HG03521 (cell line): ENCODE results near the gene FTL.

Source experiments
- ATAC-seq: cut with Tn5 transposase; IDR thresholded peaks from one replicate; pipeline ENCODE4 v1.9.1; 2021; ENCODE audit warnings: mild to moderate bottlenecking, moderate library complexity; ENCODE audit not compliant: unreplicated experiment

FTL gene

GRCh38 chr19:48990400-48990799, 25.3 kb downstream of the FTL start:
- ATAC-seq, result no peak

GRCh38 chr19:48991011-48991609, 26.0 kb downstream of the FTL start:
- no peak for ATAC-seq

DNA sequence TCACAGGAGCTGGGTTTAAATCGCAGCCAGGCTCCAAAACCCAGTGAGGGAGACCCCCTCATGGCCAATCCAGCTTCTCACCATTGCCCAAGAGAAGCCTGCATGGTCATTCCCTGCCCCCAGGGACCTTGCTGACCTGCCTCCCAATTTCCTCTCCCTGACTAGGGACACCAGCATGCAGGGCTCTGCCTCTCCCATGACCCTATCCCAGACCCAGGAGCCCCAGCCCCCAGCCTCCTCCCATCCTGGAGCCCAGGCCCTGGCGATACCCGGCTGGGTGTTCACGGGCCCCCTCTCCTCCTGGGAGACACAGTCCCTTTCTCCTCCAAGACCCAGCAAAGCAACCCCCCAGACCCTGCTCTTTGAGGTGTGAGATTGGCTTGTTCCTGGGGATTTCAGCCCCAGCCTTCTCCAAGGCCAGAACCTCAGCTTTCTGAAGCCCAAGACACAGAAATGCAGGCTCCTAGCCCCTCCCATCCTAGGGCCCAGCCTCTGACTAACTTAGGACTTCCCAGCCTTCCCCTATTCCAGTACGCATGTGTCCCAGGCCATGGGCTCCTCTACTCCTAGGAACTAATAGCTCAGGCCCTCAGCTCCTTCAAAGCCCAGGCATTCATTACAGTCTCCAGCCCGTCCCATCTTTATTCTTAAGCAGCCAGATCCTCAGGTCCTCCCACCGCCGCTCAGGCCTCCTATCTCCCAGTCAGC, 26.9 kb downstream of the FTL start:
- no peak for ATAC-seq

DNA sequence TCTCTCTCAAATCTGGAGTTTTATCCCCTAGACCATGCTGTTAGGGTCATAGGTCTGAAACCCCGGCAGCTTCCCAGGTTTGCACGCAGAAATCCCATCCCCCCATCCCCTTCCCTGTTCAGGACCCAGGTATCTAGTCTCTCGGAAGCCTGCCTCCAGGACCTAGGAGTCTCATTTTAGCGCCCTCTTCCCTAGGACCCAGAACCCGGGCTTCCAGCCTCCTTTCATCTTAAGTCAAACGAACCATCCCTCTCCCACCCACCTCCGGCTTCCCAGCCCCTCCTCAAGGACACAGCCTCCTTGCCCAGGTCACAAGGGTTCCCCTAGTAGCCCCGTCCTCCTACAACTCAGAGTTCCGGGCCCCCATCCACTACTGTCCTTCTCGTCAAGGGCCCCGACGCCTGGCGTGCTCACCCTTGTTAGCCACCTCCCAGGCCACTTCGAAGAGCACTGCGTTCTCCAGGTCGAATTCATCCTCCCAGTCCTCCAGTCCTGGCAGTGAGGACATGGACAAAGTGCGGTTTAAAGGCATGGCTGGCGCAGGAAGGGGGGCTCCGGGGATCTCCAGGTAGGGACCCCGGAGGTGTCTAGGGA, 27.6 kb downstream of the FTL start:
- no peak for ATAC-seq

- ATAC-seq, result peak; percentile 85
These were observed 28.3 kb downstream of the FTL start, which contains the start of the genes GYS1 and RUVBL2 for GRCh38 chr19:48993175-48994034. TSS of gene GYS1 (minus strand) at chr19:48993309. CDS start at chr19:48993112, 197 bp downstream. TSS of gene RUVBL2 (plus strand) at chr19:48993887. CDS start at chr19:48993912, 25 bp downstream.

GRCh38 chr19:48994035-48994386, 28.9 kb downstream of the FTL start:
- no peak for ATAC-seq

DNA sequence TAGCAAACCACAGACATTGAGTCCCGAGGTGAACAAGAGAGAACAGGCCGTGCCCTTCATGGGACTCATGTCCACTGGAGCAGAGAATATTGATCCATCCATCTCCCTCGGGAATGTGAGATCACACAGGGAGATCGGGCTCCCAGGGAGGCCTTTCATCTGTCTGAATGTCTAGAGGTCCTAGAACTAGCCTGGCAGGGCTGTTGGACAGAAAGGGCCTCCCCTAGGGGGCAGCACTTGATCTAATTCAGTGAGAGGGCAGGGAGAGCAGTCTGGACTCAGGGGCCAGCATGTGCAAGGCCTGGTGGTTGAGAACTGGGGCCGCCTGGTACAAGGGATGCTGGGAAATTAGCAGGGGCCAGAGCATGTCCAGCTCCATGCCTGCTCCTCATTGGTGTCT, 32.9 kb downstream of the FTL start:
- ATAC-seq, result no peak

GRCh38 chr19:48999481-49000325, 34.6 kb downstream of the FTL start:
- ATAC-seq, result no peak

GRCh38 chr19:49004133-49004532, 39.0 kb downstream of the FTL start:
- ATAC-seq, result no peak

- ATAC-seq, result no peak
These were observed 40.0 kb downstream of the FTL start for GRCh38 chr19:49004964-49005614.

DNA sequence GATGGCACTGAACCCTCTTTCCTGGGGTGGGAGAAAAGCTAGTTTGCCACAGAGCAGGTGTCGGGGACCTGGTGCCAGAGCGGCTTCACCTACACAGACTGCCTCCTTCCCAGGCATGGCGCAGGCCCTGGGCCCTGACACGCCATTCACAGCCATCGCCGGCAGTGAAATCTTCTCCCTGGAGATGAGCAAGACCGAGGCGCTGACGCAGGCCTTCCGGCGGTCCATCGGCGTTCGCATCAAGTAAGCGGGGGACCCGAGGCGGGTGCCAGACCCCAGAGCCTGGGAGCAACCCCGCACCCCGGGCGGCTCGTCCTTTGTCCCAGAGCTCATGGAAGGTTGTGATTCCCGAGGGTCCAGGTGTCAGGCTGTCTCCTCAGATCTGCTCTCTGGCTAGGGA, 41.8 kb downstream of the FTL start:
- no peak for ATAC-seq

- no peak for ATAC-seq
These were observed 44.7 kb downstream of the FTL start for GRCh38 chr19:49009828-49010227.

DNA sequence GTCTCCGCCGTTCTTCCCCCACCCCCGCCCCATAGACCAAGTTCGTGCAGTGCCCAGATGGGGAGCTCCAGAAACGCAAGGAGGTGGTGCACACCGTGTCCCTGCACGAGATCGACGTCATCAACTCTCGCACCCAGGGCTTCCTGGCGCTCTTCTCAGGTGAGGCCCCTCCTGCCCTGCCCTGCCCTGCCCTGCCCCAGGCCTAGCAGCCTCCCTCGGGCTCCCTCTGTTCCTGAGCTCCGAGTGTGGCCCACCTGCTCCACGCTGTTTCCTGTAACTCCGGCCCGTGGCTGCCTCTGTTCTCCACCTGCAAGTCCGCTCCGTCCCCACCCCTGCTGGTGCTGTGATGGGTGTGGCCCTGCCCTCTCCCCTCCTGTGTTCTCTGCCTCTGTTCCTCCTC, 45.3 kb downstream of the FTL start:
- ATAC-seq, result no peak

- ATAC-seq, result no peak
These were observed 46.1 kb downstream of the FTL start for GRCh38 chr19:49011194-49011593.

GRCh38 chr19:49014123-49014869, 49.2 kb downstream of the FTL start:
- no peak for ATAC-seq

DNA sequence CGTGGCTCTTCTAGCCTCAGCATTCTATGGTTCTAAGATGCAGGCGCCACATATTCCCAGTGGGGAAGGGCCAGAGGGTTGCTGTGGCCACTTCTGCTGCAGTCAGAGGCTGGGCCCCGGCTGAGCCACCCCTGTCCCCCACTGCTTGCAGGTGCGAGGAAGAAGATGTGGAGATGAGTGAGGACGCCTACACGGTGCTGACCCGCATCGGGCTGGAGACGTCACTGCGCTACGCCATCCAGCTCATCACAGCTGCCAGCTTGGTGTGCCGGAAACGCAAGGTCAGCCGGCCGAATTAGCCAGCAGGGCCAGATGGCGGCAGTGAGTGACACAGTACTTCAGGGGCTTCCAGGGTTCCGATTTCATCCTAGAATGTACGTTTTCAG, 49.8 kb downstream of the FTL start:
- ATAC-seq, result no peak

DNA sequence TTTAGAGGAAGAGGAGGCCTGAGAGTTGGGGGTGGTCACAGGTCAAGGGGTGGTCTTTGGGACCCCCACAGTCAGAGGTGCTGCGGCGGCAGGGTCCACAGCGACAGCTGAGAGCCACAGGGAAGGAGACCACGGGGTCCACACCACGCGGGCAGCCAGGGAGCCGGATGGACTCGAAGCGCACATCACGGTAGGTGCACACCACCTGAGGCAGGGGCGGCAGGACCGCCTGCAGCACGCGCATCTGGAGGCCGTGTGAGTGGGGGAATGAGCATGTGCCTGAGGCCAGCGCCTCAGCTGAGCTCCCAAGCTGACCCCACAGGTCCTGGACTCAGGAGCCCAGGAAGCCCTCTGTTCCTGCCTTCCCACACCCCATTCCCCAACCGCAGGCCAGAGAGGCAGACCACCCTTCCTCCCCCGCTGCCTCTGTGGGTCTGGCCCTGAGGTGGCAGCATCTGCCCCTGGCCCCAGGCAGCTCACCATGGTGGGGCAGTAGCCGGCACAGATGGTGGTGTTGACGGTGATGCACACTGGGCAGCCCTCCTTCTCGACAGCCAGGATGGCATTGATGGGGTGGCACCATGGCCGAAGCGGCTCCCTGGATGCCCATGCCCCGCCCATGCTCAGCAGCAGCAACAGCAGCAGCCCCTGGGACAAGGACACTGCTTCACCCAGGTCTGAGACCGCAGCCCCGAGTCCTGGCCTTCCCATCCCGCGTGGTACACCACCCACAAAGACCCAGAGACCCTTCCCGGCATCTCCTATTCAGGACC, 51.1 kb downstream of the FTL start:
- no peak for ATAC-seq
